HCT116 (cell line): ENCODE data around the gene RPLP2. TPM values are rescaled to one million over a fixed set of nuclear protein-coding genes. Genes with fewer than 3 reads are reported as not detected.

Experiments
- ATAC-seq: fragments of 200-7000 bp; cut with Tn5 transposase; 2 replicates; pipeline ENCODE4 v1.9.1; 2020; ENCODE audit warnings: mild to moderate bottlenecking, moderate library complexity
- BruUV-seq: library from RNA; stranded (reverse); fragments of 400-500 nt; replicated peaks from 2 replicates; lab custom pipeline; 2021; lab: Mats Ljungman, UMichigan
- CTCF ChIA-PET: fragments of 300-600 bp; sonication (Branson Sonifier 250); formaldehyde crosslinking; loops from one replicate; lab custom pipeline; 2021; ENCODE audit warnings: antibody characterized with exemption; lab: Charles Lee
- POLR2A ChIA-PET: fragments of 300-600, 350-600 bp; sonication (Branson Sonifier 250); formaldehyde crosslinking; loops from one replicate; lab custom pipeline; 2021; ENCODE audit warnings: antibody characterized with exemption; lab: Charles Lee
- RAD21 ChIA-PET, 2 experiments: fragments of 300-600 bp; sonication (Branson Sonifier 250); formaldehyde crosslinking; loops; one replicate each; lab custom pipeline; 2023; ENCODE audit warnings: low total read pairs in 2 of 2; ENCODE audit not compliant: uncharacterized antibody in 2 of 2, unreplicated experiment in 2 of 2, low non-redundant PET in 1 of 2; lab: Charles Lee
- DNase-seq: peaks from one replicate; pipeline ENCODE4 v3.0.0-alpha.2; 2010; ENCODE audit warnings: low read depth, low spot score
- H2AFZ ChIP-seq: fragments of 200-600 bp; shearing (Covaris generic), sonication (generic); 2 replicates; pipeline ENCODE4 v1.6.1; 2017; ENCODE audit warnings: low read depth, mixed run types, mixed read lengths, antibody characterized with exemption, low read length; ENCODE audit not compliant: poor library complexity, severe bottlenecking
- H3K27ac ChIP-seq: 2 replicates; pipeline ENCODE4 v1.5.1; 2012; ENCODE audit warnings: low read depth, low read length
- H3K27me3 ChIP-seq: fragments of 200-600 bp; sonication (generic); 2 replicates; pipeline ENCODE4 v1.6.1; 2016; ENCODE audit warnings: mixed run types, low read length, mixed read lengths; ENCODE audit not compliant: insufficient read depth
- H3K36me3 ChIP-seq, 2 experiments: fragments of 200-500 bp in 1 of 2; fragments of 200-600 bp in 1 of 2; sonication (Bioruptor generic) in 1 of 2; sonication (generic) in 1 of 2; 2 replicates each; pipeline versions ENCODE4 v1.5.1 to v1.6.1; 2014 to 2016; ENCODE audit warnings: low read length in 2 of 2, inconsistent platforms in 1 of 2, mixed read lengths in 1 of 2, mixed run types in 1 of 2; ENCODE audit not compliant: insufficient read depth in 2 of 2, control insufficient read depth in 1 of 2
- H3K4me1 ChIP-seq, 2 experiments: fragments of 200-600 bp in 1 of 2; sonication (generic) in 1 of 2; 2 replicates each; pipeline versions ENCODE4 v1.5.1 to v1.6.1; 2012 to 2017; ENCODE audit warnings: low read length in 2 of 2, inconsistent platforms in 1 of 2, mild to moderate bottlenecking in 1 of 2, mixed read lengths in 1 of 2, mixed run types in 1 of 2, moderate library complexity in 1 of 2; ENCODE audit not compliant: insufficient read depth in 2 of 2, control insufficient read depth in 1 of 2
- H3K4me2 ChIP-seq: fragments of 200-600 bp; sonication (generic); 2 replicates; pipeline ENCODE4 v1.6.1; 2017; ENCODE audit warnings: mixed run types, low read length, mixed read lengths
- H3K4me3 ChIP-seq, 2 experiments: fragments of 200-600 bp in 1 of 2; sonication (generic) in 1 of 2; replicated peaks in 1 of 2; 2 replicates each; pipeline ENCODE4 v1.5.1; 2011 to 2016; ENCODE audit warnings: low read length in 2 of 2, control low read depth in 1 of 2, low read depth in 1 of 2, mild to moderate bottlenecking in 1 of 2, mixed read lengths in 1 of 2, mixed run types in 1 of 2
- H3K79me2 ChIP-seq: fragments of 200-600 bp; sonication (generic); 2 replicates; pipeline ENCODE4 v1.6.1; 2017; ENCODE audit warnings: mild to moderate bottlenecking, mixed run types, low read length, moderate library complexity, mixed read lengths; ENCODE audit not compliant: insufficient read depth
- H3K9ac ChIP-seq: fragments of 200-600 bp; sonication (generic); 2 replicates; pipeline ENCODE4 v1.6.1; 2016; ENCODE audit warnings: low read length, mixed read lengths
- H3K9me2 ChIP-seq: fragments of 200-600 bp; sonication (generic), shearing (Covaris generic); 2 replicates; pipeline ENCODE4 v1.6.1; 2017; ENCODE audit warnings: mixed run types, mild to moderate bottlenecking, moderate library complexity; ENCODE audit not compliant: insufficient read depth
- H3K9me3 ChIP-seq, 2 experiments: fragments of 200-500 bp in 1 of 2; fragments of 200-600 bp in 1 of 2; sonication (Bioruptor generic) in 1 of 2; sonication (generic) in 1 of 2; 2 replicates each; pipeline ENCODE4 v1.6.1; 2014 to 2017; ENCODE audit warnings: low read length in 2 of 2, mixed read lengths in 2 of 2, inconsistent platforms in 1 of 2, low read depth in 1 of 2, mild to moderate bottlenecking in 1 of 2, mixed run types in 1 of 2, moderate library complexity in 1 of 2; ENCODE audit not compliant: control insufficient read depth in 1 of 2, insufficient read depth in 1 of 2
- H4K20me1 ChIP-seq: fragments of 200-600 bp; sonication (generic), shearing (Covaris generic); 2 replicates; pipeline ENCODE4 v1.6.1; 2017; ENCODE audit warnings: mixed run types, mild to moderate bottlenecking, moderate library complexity; ENCODE audit not compliant: insufficient read depth
- ATF3 ChIP-seq: IDR thresholded peaks from 2 replicates; pipeline ENCODE4 v1.6.1; 2012
- CBX3 ChIP-seq: IDR thresholded peaks from 2 replicates; pipeline ENCODE4 v1.6.1; 2012; ENCODE audit warnings: low read depth
- CTCF ChIP-seq, 3 experiments: fragments of 200-600 bp in 1 of 3; sonication (generic) in 1 of 3; IDR thresholded peaks in 2 of 3; conservative IDR thresholded peaks in 1 of 3; 2 replicates each; pipeline ENCODE4 v1.5.1; 2012 to 2017; ENCODE audit warnings: low read depth in 2 of 3, low read length in 2 of 3, antibody characterized with exemption in 1 of 3, borderline replicate concordance in 1 of 3, control low read depth in 1 of 3, mild to moderate bottlenecking in 1 of 3, mixed read lengths in 1 of 3, mixed run types in 1 of 3, moderate library complexity in 1 of 3; ENCODE audit not compliant: insufficient read depth in 1 of 3
- EGR1 ChIP-seq: IDR thresholded peaks from 2 replicates; pipeline ENCODE4 v1.6.1; 2012; ENCODE audit warnings: low read depth
- ELF1 ChIP-seq: IDR thresholded peaks from 2 replicates; pipeline ENCODE4 v1.6.1; 2012; ENCODE audit warnings: low read depth, borderline replicate concordance
- EZH2 ChIP-seq: fragments of 200-600 bp; sonication (generic); IDR thresholded peaks from 2 replicates; pipeline ENCODE4 v1.6.1; 2017; ENCODE audit warnings: antibody characterized with exemption, mixed run types
- FOSL1 ChIP-seq: IDR thresholded peaks from 2 replicates; pipeline ENCODE4 v1.6.1; 2012; ENCODE audit warnings: low read depth
- MAX ChIP-seq: IDR thresholded peaks from 2 replicates; pipeline ENCODE4 v1.6.1; 2012
- POLR2AphosphoS5 ChIP-seq: IDR thresholded peaks from 2 replicates; pipeline ENCODE4 v1.6.1; 2011; ENCODE audit warnings: mild to moderate bottlenecking, low read depth, low read length, moderate library complexity
- RAD21 ChIP-seq: IDR thresholded peaks from 2 replicates; pipeline ENCODE4 v1.6.1; 2012; ENCODE audit warnings: low read depth, mild to moderate bottlenecking
- REST ChIP-seq: IDR thresholded peaks from 2 replicates; pipeline ENCODE4 v1.6.1; 2012; ENCODE audit warnings: low read depth
- SIN3A ChIP-seq: IDR thresholded peaks from 2 replicates; pipeline ENCODE4 v1.6.1; 2012; ENCODE audit warnings: low read depth
- SP1 ChIP-seq: IDR thresholded peaks from 2 replicates; pipeline ENCODE4 v1.6.1; 2012; ENCODE audit warnings: low read depth
- TCF7L2 ChIP-seq: IDR thresholded peaks from 2 replicates; pipeline ENCODE4 v1.7.0; 2011; ENCODE audit warnings: borderline replicate concordance, inconsistent platforms; ENCODE audit not compliant: insufficient read depth, insufficient read length; ENCODE audit errors: extremely low read depth
- YY1 ChIP-seq: IDR thresholded peaks from 2 replicates; pipeline ENCODE4 v1.6.1; 2011; ENCODE audit warnings: low read length, low read depth, moderate library complexity, mild to moderate bottlenecking; ENCODE audit not compliant: insufficient replicate concordance; ENCODE audit errors: extremely low read depth
- ZFX ChIP-seq: fragments of 450-650 bp; IDR thresholded peaks from 2 replicates; pipeline ENCODE4 v1.6.1; 2017
- ZNF274 ChIP-seq: fragments of 200-500 bp; sonication (Bioruptor generic); IDR thresholded peaks from 2 replicates; pipeline ENCODE4 v1.6.1; 2014; ENCODE audit warnings: mild to moderate bottlenecking, low read depth, low read length, inconsistent platforms
- intact Hi-C: fragments of 100-400 bp; cut with micrococcal nuclease; formaldehyde crosslinking; loops from 2 replicates; pipeline ENCODE4 v1.10.0; 2022
- total RNA-seq: library from RNA; stranded (reverse); gene quantifications from one replicate; pipeline ENCODE4 v1.2.1, GENCODE V29; 2021; ENCODE audit not compliant: unreplicated experiment

RPLP2 gene
- total RNA-seq, 1 experiment from 2014 or later = 3,615 TPM

GRCh38 chr11:769887-770641 is 39.7 kb upstream of the RPLP2 start:
- TF ChIP-seq CTCF (IDR thresholded peaks at IDR 0.05 in 2 of 3, conservative IDR thresholded peaks at IDR 0.05 in 1 of 3; ENCODE audit: borderline replicate concordance in 1 of 3, insufficient read depth in 1 of 3, low read depth in 2 of 3, low read length in 2 of 3) (no peak), ATF3 (no peak), SP1 (no peak), FOSL1 (no peak), SIN3A (no peak), CBX3 (no peak), REST (no peak), RAD21 (no peak), TCF7L2 (no peak), POLR2AphosphoS5 (no peak), MAX (no peak), YY1 (no peak), ZNF274 (no peak), EGR1 (no peak), ZFX (no peak), ELF1 (no peak), EZH2 (no peak)
- ATAC-seq (no peak), DNase-seq (no peak)
- POLR2A ChIA-PET = no interaction called here
- Histone ChIP-seq H3K4me3 (no peak overlapping the region), H3K9me2 (no peaks in the 10 kb centered on the region), H3K36me3 (peaks cover 24 to 61% of the 10 kb centered on the region in 2 experiments), H4K20me1 (no peaks in the 10 kb centered on the region; the same call in 1 of the 2 replicates), H3K4me2 (no peak overlapping the region), H3K9me3 (no peaks in the 10 kb centered on the region), H3K27ac (no peak overlapping the region), H3K27me3 (no peaks in the 10 kb centered on the region), H3K9ac (no peak overlapping the region), H2AFZ (no peak overlapping the region), H3K4me1 (peaks cover under 1 to 15% of the 10 kb centered on the region in 2 experiments), H3K79me2 (peaks cover 43% of the 10 kb centered on the region)
- TSS peak; percentile 27 for BruUV-seq
- CTCF ChIA-PET = no interaction called here
- intact Hi-C loops = no loop called here
- RAD21 ChIA-PET = no interaction called here
